ENCODE measurements around the gene DNASE1L1.

The DNASE1L1 gene

GRCh38 chrX:154375156-154375504, 33.9 kb downstream of the DNASE1L1 start:
- H3K4me1 ChIP-seq (ENCODE audit: insufficient read depth, low read length, severe bottlenecking) = peaks cover 51% of the 10 kb centered on the region
- H3K79me2 ChIP-seq (ENCODE audit: insufficient read depth, low read length) = no peaks in the 10 kb centered on the region; the same call in 1 of the 2 replicates
- H3K9me2 ChIP-seq (ENCODE audit: low read depth, low read length) = no peaks in the 10 kb centered on the region
- no peak for TF ChIP-seq EZH2 (IDR thresholded peaks at IDR 0.05; ENCODE audit: borderline replicate concordance, low read length)
- TF ChIP-seq, protein P1, sequence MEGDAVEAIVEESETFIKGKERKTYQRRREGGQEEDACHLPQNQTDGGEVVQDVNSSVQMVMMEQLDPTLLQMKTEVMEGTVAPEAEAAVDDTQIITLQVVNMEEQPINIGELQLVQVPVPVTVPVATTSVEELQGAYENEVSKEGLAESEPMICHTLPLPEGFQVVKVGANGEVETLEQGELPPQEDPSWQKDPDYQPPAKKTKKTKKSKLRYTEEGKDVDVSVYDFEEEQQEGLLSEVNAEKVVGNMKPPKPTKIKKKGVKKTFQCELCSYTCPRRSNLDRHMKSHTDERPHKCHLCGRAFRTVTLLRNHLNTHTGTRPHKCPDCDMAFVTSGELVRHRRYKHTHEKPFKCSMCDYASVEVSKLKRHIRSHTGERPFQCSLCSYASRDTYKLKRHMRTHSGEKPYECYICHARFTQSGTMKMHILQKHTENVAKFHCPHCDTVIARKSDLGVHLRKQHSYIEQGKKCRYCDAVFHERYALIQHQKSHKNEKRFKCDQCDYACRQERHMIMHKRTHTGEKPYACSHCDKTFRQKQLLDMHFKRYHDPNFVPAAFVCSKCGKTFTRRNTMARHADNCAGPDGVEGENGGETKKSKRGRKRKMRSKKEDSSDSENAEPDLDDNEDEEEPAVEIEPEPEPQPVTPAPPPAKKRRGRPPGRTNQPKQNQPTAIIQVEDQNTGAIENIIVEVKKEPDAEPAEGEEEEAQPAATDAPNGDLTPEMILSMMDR (IDR thresholded peaks at IDR 0.05; ENCODE audit: low read length) = no peak
- peak overlapping the region; percentile 60 for H3K4me3 ChIP-seq (ENCODE audit: low read depth, low read length, poor library complexity, severe bottlenecking)
- no peaks in the 10 kb centered on the region for H3K27me3 ChIP-seq (ENCODE audit: insufficient read depth, low read length)
- no peaks in the 10 kb centered on the region for H4K20me1 ChIP-seq (ENCODE audit: insufficient read depth, low read length)
- H3K4me2 ChIP-seq (ENCODE audit: low read length) = peak overlapping the region; percentile 81
- no peaks in the 10 kb centered on the region for H3K9me3 ChIP-seq (ENCODE audit: low read length)
- no peaks in the 10 kb centered on the region for H3F3A ChIP-seq (ENCODE audit: insufficient read depth, low read length)
- H3K9ac ChIP-seq (ENCODE audit: low read length) = peak overlapping the region; percentile 50; the same call in 1 of the 2 replicates
- H2AFZ ChIP-seq (ENCODE audit: low read length) = no peak overlapping the region
- H3K36me3 ChIP-seq (ENCODE audit: insufficient read depth, low read length) = no peaks in the 10 kb centered on the region
- H3K27ac ChIP-seq (ENCODE audit: low read depth, low read length, poor library complexity, severe bottlenecking) = peak overlapping the region; percentile 41

DNA sequence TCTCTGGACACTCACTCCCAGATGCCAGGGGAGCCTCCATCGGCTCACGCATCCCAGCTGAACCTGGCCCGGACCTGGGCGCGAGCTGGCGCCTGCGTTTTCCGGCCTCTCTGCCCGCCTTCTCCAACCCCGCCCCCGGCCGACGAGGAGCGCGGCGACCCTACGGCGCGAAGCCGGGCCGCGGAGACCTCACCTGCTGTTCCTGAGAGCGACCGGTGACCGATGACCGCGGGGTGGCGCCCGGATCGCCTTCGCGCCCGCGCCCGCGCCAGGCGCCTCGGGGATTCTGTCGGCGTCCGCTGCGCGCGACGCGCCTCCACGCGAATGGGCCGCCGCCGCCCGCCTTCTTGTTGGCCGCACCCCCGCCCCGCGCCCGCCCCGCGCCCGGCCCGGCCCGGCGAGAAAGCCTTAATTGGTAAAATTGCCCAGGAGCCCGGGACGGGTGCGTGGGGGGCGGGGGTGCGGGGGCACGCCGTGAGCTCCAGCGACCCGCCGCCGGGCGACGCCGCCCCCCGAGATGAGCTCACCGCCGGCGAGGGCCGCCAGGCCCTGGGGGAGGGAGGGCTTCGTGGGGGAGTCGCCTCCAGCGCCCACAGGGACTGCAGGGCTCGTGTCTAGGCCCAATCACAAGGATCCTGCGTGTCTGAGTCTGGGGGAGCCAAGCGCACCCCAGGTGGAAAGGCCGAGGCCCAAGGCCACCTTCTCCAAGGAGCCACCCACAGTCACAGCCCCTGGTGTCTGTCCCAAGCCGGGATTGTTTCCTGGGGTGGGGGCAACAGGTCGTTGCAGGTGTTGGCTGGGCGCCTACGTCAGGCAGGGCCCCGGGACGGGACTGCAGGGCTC, 34.5 kb downstream of the DNASE1L1 start, which contains the start of gene FLNA:
FLNA (minus strand) TSS at position 322 of the 843 bp plus-strand sequence. CDS start 3,389 bp downstream, outside the sequence.
- H3K36me3 ChIP-seq (ENCODE audit: insufficient read depth, low read length) = no peaks in the 10 kb centered on the region
- peak within 1 kb of the TSS; percentile 64; the same call in 1 of the 2 replicates for H3K9ac ChIP-seq (ENCODE audit: low read length)
- no peaks in the 10 kb centered on the region for H4K20me1 ChIP-seq (ENCODE audit: insufficient read depth, low read length)
- H2AFZ ChIP-seq (ENCODE audit: low read length) = no peak within 1 kb of the TSS
- H3F3A ChIP-seq (ENCODE audit: insufficient read depth, low read length) = no peaks in the 10 kb centered on the region
- TF ChIP-seq, protein P1 (IDR thresholded peaks at IDR 0.05; ENCODE audit: low read length) = no peak
- no peak for TF ChIP-seq EZH2 (IDR thresholded peaks at IDR 0.05; ENCODE audit: borderline replicate concordance, low read length)
- peaks cover 53% of the 10 kb centered on the region for H3K4me1 ChIP-seq (ENCODE audit: insufficient read depth, low read length, severe bottlenecking)
- no peaks in the 10 kb centered on the region; the same call in 1 of the 2 replicates for H3K79me2 ChIP-seq (ENCODE audit: insufficient read depth, low read length)
- H3K27me3 ChIP-seq (ENCODE audit: insufficient read depth, low read length) = no peaks in the 10 kb centered on the region
- peak within 1 kb of the TSS; percentile 41 for H3K27ac ChIP-seq (ENCODE audit: low read depth, low read length, poor library complexity, severe bottlenecking)
- H3K4me3 ChIP-seq (ENCODE audit: low read depth, low read length, poor library complexity, severe bottlenecking) = peak within 1 kb of the TSS; percentile 60
- peak within 1 kb of the TSS; percentile 81 for H3K4me2 ChIP-seq (ENCODE audit: low read length)
- no peaks in the 10 kb centered on the region for H3K9me2 ChIP-seq (ENCODE audit: low read depth, low read length)
- no peaks in the 10 kb centered on the region for H3K9me3 ChIP-seq (ENCODE audit: low read length)

DNA sequence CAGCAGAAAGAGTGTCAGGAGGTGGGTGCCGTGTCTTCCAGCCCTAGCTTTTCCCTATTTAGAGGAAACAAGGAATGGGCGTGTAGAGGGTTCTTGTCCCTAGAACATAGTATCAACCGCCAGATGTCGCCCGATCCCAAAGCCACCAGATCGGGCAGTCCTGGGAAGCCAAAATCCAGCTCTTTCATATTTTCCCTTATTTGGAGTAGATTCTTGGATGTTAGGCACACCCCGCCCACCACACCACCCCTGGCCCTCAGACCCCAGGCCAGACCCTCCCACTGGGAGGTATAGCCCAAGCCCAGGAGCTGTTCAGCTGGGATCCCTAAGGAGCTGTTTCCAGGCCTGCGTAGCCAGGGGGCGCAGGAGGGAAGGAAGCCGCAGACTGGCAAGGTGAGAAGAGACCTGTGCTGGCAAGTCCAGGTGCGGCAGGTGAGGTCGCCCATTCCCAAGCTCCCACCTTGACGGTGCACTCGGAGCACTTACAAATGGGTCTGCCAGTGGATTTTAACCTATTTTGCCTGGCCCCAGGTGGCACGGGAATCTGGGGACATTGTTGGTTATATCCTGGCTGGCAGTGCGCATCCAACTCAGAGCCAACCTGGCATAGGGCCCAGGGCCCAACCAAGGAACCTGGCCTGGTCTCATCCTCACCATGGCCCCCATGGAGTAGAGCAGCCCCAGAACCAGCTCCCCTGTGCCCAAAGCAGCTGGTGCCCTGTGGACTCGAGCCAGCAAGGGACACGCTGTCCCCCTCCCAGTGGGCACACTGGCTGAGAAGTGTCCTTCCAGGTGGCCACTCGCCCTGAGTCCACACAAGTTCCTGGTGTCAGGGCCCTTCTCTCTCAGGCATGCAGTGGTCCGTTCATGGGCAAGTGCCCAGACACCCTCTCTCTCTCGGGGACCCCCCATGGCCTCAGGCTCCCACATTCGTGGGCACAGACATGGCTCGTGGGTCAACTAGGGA, 35.4 kb downstream of the DNASE1L1 start:
- no peak overlapping the region for H3K27ac ChIP-seq (ENCODE audit: low read depth, low read length, poor library complexity, severe bottlenecking)
- peak overlapping the region; percentile 60 for H3K4me3 ChIP-seq (ENCODE audit: low read depth, low read length, poor library complexity, severe bottlenecking)
- no peaks in the 10 kb centered on the region for H3F3A ChIP-seq (ENCODE audit: insufficient read depth, low read length)
- peaks cover 62% of the 10 kb centered on the region for H3K4me1 ChIP-seq (ENCODE audit: insufficient read depth, low read length, severe bottlenecking)
- H3K9ac ChIP-seq (ENCODE audit: low read length) = peak overlapping the region; percentile 64; the same call in 1 of the 2 replicates
- H3K27me3 ChIP-seq (ENCODE audit: insufficient read depth, low read length) = no peaks in the 10 kb centered on the region
- H3K36me3 ChIP-seq (ENCODE audit: insufficient read depth, low read length) = no peaks in the 10 kb centered on the region
- H3K9me3 ChIP-seq (ENCODE audit: low read length) = no peaks in the 10 kb centered on the region
- H4K20me1 ChIP-seq (ENCODE audit: insufficient read depth, low read length) = no peaks in the 10 kb centered on the region
- no peak overlapping the region for H2AFZ ChIP-seq (ENCODE audit: low read length)
- H3K4me2 ChIP-seq (ENCODE audit: low read length) = peak overlapping the region; percentile 81
- H3K9me2 ChIP-seq (ENCODE audit: low read depth, low read length) = no peaks in the 10 kb centered on the region
- no peaks in the 10 kb centered on the region for H3K79me2 ChIP-seq (ENCODE audit: insufficient read depth, low read length)
- no peak for TF ChIP-seq EZH2 (IDR thresholded peaks at IDR 0.05; ENCODE audit: borderline replicate concordance, low read length)
- TF ChIP-seq, protein P1 (IDR thresholded peaks at IDR 0.05; ENCODE audit: low read length) = peak; percentile 66

Data from OCI-LY1 (cell line).